Middle frontal gyrus (tissue), 1 donor: ENCODE results near the gene ZBED1.
"Not testable (repeated sequence)": the region's sequence is repeated elsewhere in the genome, so short reads cannot be mapped to it uniquely, and the experiment has no call there.

Experiments used
- DNase-seq: peaks from one replicate; pipeline ENCODE4 v3.0.0-alpha.2; 2015; ENCODE audit warnings: low spot score; ENCODE audit errors: extremely low spot score

ZBED1 gene

GRCh38 chrX:2474963-2475726 lies 25.6 kb downstream of the ZBED1 start:
- no peak for DNase-seq

GRCh38 chrX:2474280-2474962 lies 26.4 kb downstream of the ZBED1 start:
- DNase-seq = no peak

- not testable (repeated sequence) for DNase-seq
Measured at GRCh38 chrX:2473064-2473463, 27.7 kb downstream of the ZBED1 start.

GRCh38 chrX:2471641-2472040 lies 29.1 kb downstream of the ZBED1 start:
- no peak for DNase-seq

- DNase-seq = not testable (repeated sequence)
Measured at GRCh38 chrX:2471126-2471525, 29.6 kb downstream of the ZBED1 start.

GRCh38 chrX:2469852-2470251 lies 30.9 kb downstream of the ZBED1 start:
- DNase-seq = not testable (repeated sequence)

GRCh38 chrX:2469196-2469685 lies 31.5 kb downstream of the ZBED1 start:
- no peak for DNase-seq

- DNase-seq = no peak
Measured at GRCh38 chrX:2468261-2469195, 32.2 kb downstream of the ZBED1 start.

- no peak for DNase-seq
Measured at GRCh38 chrX:2466876-2467656, 33.7 kb downstream of the ZBED1 start.

GRCh38 chrX:2464677-2465166 lies 36.1 kb downstream of the ZBED1 start:
- DNase-seq = no peak

GRCh38 chrX:2463973-2464676 lies 36.7 kb downstream of the ZBED1 start:
- no peak for DNase-seq

- DNase-seq = not testable (repeated sequence)
Measured at GRCh38 chrX:2463481-2463880, 37.3 kb downstream of the ZBED1 start.

- DNase-seq = no peak
Measured at GRCh38 chrX:2462780-2463179, 38.0 kb downstream of the ZBED1 start.

GRCh38 chrX:2462074-2462473 lies 38.7 kb downstream of the ZBED1 start:
- no peak for DNase-seq

GRCh38 chrX:2461711-2462016 lies 39.1 kb downstream of the ZBED1 start:
- DNase-seq = no peak

- DNase-seq = not testable (repeated sequence)
Measured at GRCh38 chrX:2460821-2461710, 39.7 kb downstream of the ZBED1 start.

GRCh38 chrX:2460048-2460447 lies 40.7 kb downstream of the ZBED1 start:
- DNase-seq = not testable (repeated sequence)

GRCh38 chrX:2458309-2458708 lies 42.5 kb downstream of the ZBED1 start:
- DNase-seq = no peak
